Testis (tissue), 3 donors: ENCODE measurements around the gene MRLN. TPM values are rescaled to one million over a fixed set of nuclear protein-coding genes. Genes with fewer than 3 reads are reported as not detected.

ENCODE experiments used
- DNase-seq: peaks from one replicate; pipeline ENCODE4 v3.0.0-alpha.2; 2019
- H3K27ac ChIP-seq, 2 donors: fragments of 200-600 bp; sonication (generic); one replicate each; pipeline ENCODE4 v1.5.1; 2019
- H3K27me3 ChIP-seq: fragments of 200-600 bp; sonication (generic); one replicate; pipeline ENCODE4 v1.5.1; 2019
- H3K36me3 ChIP-seq: fragments of 200-600 bp; sonication (generic); one replicate; pipeline ENCODE4 v1.5.1; 2017; ENCODE audit warnings: low read depth; ENCODE audit errors: missing control alignments
- H3K4me1 ChIP-seq: fragments of 200-600 bp; sonication (generic); one replicate; pipeline ENCODE4 v1.5.1; 2019
- H3K4me3 ChIP-seq, 2 donors: fragments of 200-600 bp; sonication (generic); one replicate each; pipeline ENCODE4 v1.5.1; 2017 to 2019
- H3K9me3 ChIP-seq: fragments of 200-600 bp; sonication (generic); one replicate; pipeline ENCODE4 v1.5.1; 2017
- CTCF ChIP-seq, 3 experiments: fragments of 450-650 bp in 2 of 3; fragments of 200-600 bp in 1 of 3; sonication (generic) in 1 of 3; IDR thresholded peaks; one replicate each; pipeline ENCODE4 v1.5.1; 2016 to 2019; ENCODE audit warnings: antibody characterized with exemption in 3 of 3, mild to moderate bottlenecking in 2 of 3, moderate library complexity in 1 of 3
- POLR2A ChIP-seq: fragments of 450-650 bp; IDR thresholded peaks from one replicate; pipeline ENCODE4 v1.6.1; 2017; ENCODE audit warnings: antibody characterized with exemption, mild to moderate bottlenecking, moderate library complexity
- WGBS, 2 donors: methylation state at CpG; one replicate each; pipeline ENCODE4 v1.1.5; 2018; 5-methylcytosine and 5-hydroxymethylcytosine counted together
- intact Hi-C: fragments of 100-400 bp; cut with DNase I; formaldehyde crosslinking; loops from one replicate; pipeline ENCODE4 v1.15.1; 2023; ENCODE audit warnings: low total_unique reads
- polyA plus RNA-seq: library from polyadenylated mRNA; stranded (reverse); fragments of 350-450 nt; fragmentation: Illumina TruSeq; extraction: RNeasy Lipid Tissue Mini Kit (QIAGEN cat#74804); gene quantifications from one replicate; pipeline ENCODE4 v1.2.3, GENCODE V29; 2014; ENCODE audit warnings: low read depth, low replicate concordance; ENCODE audit not compliant: insufficient read depth
- total RNA-seq, 2 donors: library from RNA; depleted of rRNA; stranded (reverse); fragments of >200 nt; gene quantifications; one replicate each; pipeline ENCODE4 v1.2.3, GENCODE V29; 2016

MRLN gene
- total and polyA plus RNA-seq, 3 donors from 2014 or later: 1.4 TPM; not detected in 2

DNA sequence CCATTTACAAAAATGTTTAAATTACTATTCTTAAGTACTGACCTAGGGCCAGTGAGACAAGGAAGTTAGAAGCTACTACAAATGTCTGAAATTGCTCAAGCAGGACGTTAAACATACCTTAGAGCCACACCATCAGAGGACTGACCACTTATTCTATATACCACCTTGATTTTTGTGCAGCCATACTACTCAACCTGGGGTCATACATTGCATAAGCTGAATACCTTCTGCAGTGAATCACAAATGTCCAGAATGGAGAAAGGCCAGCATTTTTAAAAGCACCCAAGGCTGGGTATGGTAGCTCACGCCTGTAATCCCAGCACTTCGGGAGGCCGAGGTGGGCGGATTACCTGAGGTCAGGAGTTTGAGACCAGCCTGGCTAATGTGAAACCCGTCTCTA, 21.2 kb upstream of the MRLN start:
- Histone ChIP-seq H3K36me3 (no peaks in the 10 kb centered on the region), H3K4me1 (no peaks in the 10 kb centered on the region), H3K4me3 (no peak overlapping the region), H3K9me3 (no peaks in the 10 kb centered on the region), H3K27ac (no peak overlapping the region), H3K27me3 (no peaks in the 10 kb centered on the region)
- WGBS, 2 donors: 94 to 96% methylated on average over 6 of the region's 6 CpGs
- intact Hi-C loops: no loop called here
- DNase-seq: no peak
- TF ChIP-seq POLR2A (no peak), CTCF (IDR thresholded peaks at IDR 0.05) (no peak)

GRCh38 chr10:59773088-59773487, 19.8 kb upstream of the MRLN start:
- DNase-seq: no peak
- TF ChIP-seq POLR2A (no peak), CTCF (IDR thresholded peaks at IDR 0.05) (no peak)
- no peak overlapping the region for H3K27ac ChIP-seq
- 93 to 100% methylated on average over 2 of the region's 2 CpGs for WGBS, 2 donors
- no peaks in the 10 kb centered on the region for H3K9me3 ChIP-seq
- intact Hi-C loops: no loop called here
- H3K4me1 ChIP-seq: no peaks in the 10 kb centered on the region
- no peaks in the 10 kb centered on the region for H3K36me3 ChIP-seq
- H3K4me3 ChIP-seq: no peak overlapping the region
- H3K27me3 ChIP-seq: no peaks in the 10 kb centered on the region

DNA sequence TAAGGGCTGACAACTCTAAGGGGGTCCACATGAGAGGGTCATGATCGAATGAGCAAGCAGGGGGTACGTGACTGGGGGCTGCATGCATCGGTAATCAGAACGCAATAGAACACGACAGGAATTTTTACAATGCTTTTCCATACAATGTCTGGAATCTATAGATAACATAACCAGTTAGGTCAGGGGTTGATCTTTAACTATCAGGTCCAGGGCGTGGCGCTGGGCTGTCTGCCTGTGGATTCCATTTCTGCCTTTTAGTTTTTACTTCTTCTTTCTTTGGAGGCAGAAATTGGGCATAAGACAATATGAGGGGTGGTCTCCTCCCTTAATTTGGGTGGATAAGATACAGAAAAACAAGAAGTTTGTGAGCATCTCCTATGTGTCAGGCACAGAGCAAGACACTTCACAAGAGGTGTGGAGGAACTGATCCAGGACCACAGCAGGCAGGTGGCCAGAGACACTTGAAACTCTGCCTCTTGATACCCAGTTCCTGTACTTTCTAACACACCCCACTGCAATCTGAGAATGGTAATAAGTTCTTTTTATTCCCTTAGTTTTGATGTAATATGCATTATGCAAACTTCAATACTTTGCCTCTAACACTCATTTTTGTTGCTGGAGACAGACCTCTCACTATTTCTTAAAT, 18.0 kb upstream of the MRLN start:
- DNase-seq: no peak
- intact Hi-C loops: no loop called here
- Histone ChIP-seq H3K36me3 (no peaks in the 10 kb centered on the region), H3K9me3 (no peaks in the 10 kb centered on the region), H3K27me3 (no peaks in the 10 kb centered on the region), H3K4me1 (no peaks in the 10 kb centered on the region), H3K4me3 (no peak overlapping the region), H3K27ac (no peak overlapping the region)
- 94 to 99% methylated on average over 7 of the region's 7 CpGs for WGBS, 2 donors
- TF ChIP-seq POLR2A (no peak), CTCF (IDR thresholded peaks at IDR 0.05) (no peak)

DNA sequence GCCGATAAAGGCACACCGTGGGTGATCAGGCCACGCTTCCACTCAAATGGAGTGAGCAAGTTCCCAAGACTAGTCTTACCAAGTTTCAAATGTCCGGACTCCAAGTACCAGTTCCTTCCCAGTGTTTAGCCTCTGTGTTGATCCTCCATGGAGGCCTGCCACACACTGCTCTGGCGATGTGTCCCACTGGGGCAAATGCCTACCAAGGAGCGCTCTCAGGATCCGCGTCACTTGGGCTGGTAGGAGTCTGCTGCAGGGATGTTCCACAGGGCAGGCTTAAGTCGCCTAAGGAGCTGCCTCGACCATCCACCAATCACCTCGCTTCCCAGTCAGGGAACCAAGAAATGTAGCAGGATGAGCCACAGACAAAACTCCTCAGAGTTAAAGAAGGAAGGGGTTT, 17.4 kb upstream of the MRLN start:
- Histone ChIP-seq H3K9me3 (no peaks in the 10 kb centered on the region), H3K36me3 (no peaks in the 10 kb centered on the region), H3K4me3 (no peak overlapping the region), H3K27ac (no peak overlapping the region), H3K27me3 (no peaks in the 10 kb centered on the region), H3K4me1 (no peaks in the 10 kb centered on the region)
- TF ChIP-seq POLR2A (no peak), CTCF (IDR thresholded peaks at IDR 0.05) (no peak)
- no peak for DNase-seq
- intact Hi-C loops: no loop called here
- 97 to 100% methylated on average over 7 to 11 of the region's 11 CpGs for WGBS, 2 donors

DNA sequence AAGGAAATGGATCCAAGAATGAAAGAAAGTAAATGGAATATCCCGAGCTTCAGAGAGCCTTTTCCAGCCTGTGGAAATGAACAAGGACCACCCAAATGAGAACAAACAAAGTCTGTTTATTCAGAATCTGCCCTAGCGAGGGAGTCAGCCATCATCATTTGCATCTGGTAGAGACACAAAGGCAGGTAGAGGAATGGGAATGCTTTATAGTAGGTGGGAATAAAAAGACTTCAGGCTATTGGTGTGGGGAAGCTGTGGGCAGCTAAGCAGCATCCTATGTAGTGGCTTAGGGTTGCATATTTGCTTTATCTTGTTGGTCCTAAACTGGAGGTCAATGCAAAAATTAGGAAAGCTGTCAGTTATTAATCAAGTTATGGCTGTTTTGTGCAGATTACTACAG, 9.2 kb upstream of the MRLN start:
- H3K27me3 ChIP-seq: no peaks in the 10 kb centered on the region
- no peaks in the 10 kb centered on the region for H3K4me1 ChIP-seq
- 44 to 61% methylated on average over 2 of the region's 2 CpGs for WGBS, 2 donors
- TF ChIP-seq CTCF (IDR thresholded peaks at IDR 0.05) (no peak), POLR2A (no peak)
- intact Hi-C loops: no loop called here
- no peak overlapping the region for H3K4me3 ChIP-seq
- no peak overlapping the region for H3K27ac ChIP-seq
- no peak for DNase-seq
- H3K36me3 ChIP-seq: no peaks in the 10 kb centered on the region
- H3K9me3 ChIP-seq: no peaks in the 10 kb centered on the region
